ENCODE data around the gene SH2B2.

DNA sequence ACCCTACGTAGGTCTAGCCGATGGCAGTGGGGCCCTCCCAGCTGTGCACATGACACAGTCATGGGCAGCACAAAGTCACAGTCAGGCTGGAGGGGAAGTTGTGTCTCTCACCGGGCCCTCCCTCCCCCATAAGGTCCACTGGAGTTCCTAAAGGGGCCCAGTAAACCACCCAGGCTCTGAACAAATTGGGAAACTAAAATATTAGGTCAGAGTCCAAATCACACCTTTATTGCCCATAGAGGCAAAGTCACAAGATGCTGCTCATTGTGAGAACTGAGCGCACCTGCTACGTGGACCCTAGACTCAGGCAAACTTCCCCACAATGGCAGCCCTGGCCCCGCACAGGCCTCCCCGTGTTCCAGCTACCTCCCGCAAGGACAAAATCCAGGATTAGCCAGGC, 45.2 kb upstream of the SH2B2 start:
- TF ChIP-seq GATA2 (IDR thresholded peaks at IDR 0.05; ENCODE audit: low read depth, low read length), result no peak
- no peak for TF ChIP-seq GATA3 (IDR thresholded peaks at IDR 0.05; ENCODE audit: low read depth, low read length)
